ENCODE data around the gene CORO2B.

CORO2B gene

GRCh38 chr15:68599560-68600071, 20.8 kb downstream of the CORO2B start:
- Histone ChIP-seq H3K4me3 (replicated peaks; ENCODE audit: insufficient read depth, low read length) (no peak overlapping the region), H3K27me3 (ENCODE audit: insufficient read depth, poor library complexity, severe bottlenecking) (no peaks in the 10 kb centered on the region), H3K27ac (replicated peaks) (no peak overlapping the region)
- DNase-seq (ENCODE audit: low read depth in 1 of 2, low spot score in 1 of 2): no peak
- TF ChIP-seq SPI1 (IDR thresholded peaks at IDR 0.05; ENCODE audit: borderline replicate concordance, low read depth) (no peak), POLR2AphosphoS5 (IDR thresholded peaks at IDR 0.05; ENCODE audit: low read depth) (no peak), GABPA (IDR thresholded peaks at IDR 0.05; ENCODE audit: low read depth) (no peak), CTCF (IDR thresholded peaks at IDR 0.05; ENCODE audit: insufficient read depth, low read length) (no peak)
- TF ChIP-seq, protein P1, sequence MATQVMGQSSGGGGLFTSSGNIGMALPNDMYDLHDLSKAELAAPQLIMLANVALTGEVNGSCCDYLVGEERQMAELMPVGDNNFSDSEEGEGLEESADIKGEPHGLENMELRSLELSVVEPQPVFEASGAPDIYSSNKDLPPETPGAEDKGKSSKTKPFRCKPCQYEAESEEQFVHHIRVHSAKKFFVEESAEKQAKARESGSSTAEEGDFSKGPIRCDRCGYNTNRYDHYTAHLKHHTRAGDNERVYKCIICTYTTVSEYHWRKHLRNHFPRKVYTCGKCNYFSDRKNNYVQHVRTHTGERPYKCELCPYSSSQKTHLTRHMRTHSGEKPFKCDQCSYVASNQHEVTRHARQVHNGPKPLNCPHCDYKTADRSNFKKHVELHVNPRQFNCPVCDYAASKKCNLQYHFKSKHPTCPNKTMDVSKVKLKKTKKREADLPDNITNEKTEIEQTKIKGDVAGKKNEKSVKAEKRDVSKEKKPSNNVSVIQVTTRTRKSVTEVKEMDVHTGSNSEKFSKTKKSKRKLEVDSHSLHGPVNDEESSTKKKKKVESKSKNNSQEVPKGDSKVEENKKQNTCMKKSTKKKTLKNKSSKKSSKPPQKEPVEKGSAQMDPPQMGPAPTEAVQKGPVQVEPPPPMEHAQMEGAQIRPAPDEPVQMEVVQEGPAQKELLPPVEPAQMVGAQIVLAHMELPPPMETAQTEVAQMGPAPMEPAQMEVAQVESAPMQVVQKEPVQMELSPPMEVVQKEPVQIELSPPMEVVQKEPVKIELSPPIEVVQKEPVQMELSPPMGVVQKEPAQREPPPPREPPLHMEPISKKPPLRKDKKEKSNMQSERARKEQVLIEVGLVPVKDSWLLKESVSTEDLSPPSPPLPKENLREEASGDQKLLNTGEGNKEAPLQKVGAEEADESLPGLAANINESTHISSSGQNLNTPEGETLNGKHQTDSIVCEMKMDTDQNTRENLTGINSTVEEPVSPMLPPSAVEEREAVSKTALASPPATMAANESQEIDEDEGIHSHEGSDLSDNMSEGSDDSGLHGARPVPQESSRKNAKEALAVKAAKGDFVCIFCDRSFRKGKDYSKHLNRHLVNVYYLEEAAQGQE (IDR thresholded peaks at IDR 0.05; ENCODE audit: insufficient replicate concordance, low read depth): no peak

- no peak overlapping the region for H3K4me3 ChIP-seq (replicated peaks; ENCODE audit: insufficient read depth, low read length)
- H3K27me3 ChIP-seq (ENCODE audit: insufficient read depth, poor library complexity, severe bottlenecking): no peaks in the 10 kb centered on the region
- no peak overlapping the region for H3K27ac ChIP-seq (replicated peaks)
- DNase-seq (ENCODE audit: low read depth in 1 of 2, low spot score in 1 of 2): no peak
- no peak for TF ChIP-seq POLR2AphosphoS5 (IDR thresholded peaks at IDR 0.05; ENCODE audit: low read depth)
- TF ChIP-seq SPI1 (IDR thresholded peaks at IDR 0.05; ENCODE audit: borderline replicate concordance, low read depth): no peak
Measured at GRCh38 chr15:68601206-68602197, 22.7 kb downstream of the CORO2B start.

DNA sequence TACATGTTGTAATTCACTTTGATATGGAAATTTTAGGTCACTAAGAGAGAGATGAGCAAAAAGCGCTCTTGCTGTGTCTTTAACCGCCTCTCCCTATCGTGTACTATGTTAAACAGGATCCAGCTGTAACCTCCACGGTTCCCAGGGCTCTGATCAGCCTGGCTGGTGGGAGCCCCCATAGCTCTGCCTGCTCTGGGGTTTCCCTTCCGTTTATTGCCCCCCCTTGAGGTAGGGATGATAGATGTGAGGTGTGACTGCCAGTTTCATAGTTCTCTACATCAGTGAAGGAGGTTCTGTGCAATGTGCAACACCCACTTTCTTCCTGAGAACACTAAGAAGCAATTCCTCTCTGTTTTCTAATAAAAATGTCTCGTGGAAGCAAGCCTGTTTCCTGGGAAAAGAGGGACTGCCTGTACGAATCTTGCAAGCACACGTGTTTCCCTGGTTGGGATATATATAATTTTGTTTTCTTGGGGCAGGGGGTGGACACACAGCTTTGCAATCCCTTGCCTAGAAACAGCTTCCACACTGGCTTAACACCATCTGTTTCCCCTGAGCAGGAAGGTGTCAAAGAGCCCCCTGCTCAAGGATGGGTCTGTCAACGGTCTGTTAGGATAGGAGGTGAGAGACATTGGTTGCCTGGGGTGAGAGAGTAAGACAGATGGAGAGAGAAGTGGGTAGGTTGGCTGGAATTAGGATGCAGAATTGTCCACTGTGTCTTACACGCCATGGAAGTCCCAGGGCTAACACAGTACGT, 23.8 kb downstream of the CORO2B start:
- no peak for DNase-seq (ENCODE audit: low read depth in 1 of 2, low spot score in 1 of 2)
- no peak overlapping the region for H3K27ac ChIP-seq (replicated peaks)
- no peaks in the 10 kb centered on the region for H3K27me3 ChIP-seq (ENCODE audit: insufficient read depth, poor library complexity, severe bottlenecking)
- H3K4me3 ChIP-seq (replicated peaks; ENCODE audit: insufficient read depth, low read length): no peak overlapping the region
- TF ChIP-seq CTCF (IDR thresholded peaks at IDR 0.05; ENCODE audit: insufficient read depth, low read length): no peak

- no peak for TF ChIP-seq SPI1 (IDR thresholded peaks at IDR 0.05; ENCODE audit: borderline replicate concordance, low read depth)
- TF ChIP-seq POLR2AphosphoS5 (IDR thresholded peaks at IDR 0.05; ENCODE audit: low read depth): no peak
- TF ChIP-seq, protein P1 (IDR thresholded peaks at IDR 0.05; ENCODE audit: insufficient replicate concordance, low read depth): no peak
- no peak for TF ChIP-seq GABPA (IDR thresholded peaks at IDR 0.05; ENCODE audit: low read depth)
- TF ChIP-seq CTCF (IDR thresholded peaks at IDR 0.05; ENCODE audit: insufficient read depth, low read length): no peak
- H3K27ac ChIP-seq (replicated peaks): no peak overlapping the region
- no peak overlapping the region for H3K4me3 ChIP-seq (replicated peaks; ENCODE audit: insufficient read depth, low read length)
- H3K27me3 ChIP-seq (ENCODE audit: insufficient read depth, poor library complexity, severe bottlenecking): no peaks in the 10 kb centered on the region
- no peak for DNase-seq (ENCODE audit: low read depth in 1 of 2, low spot score in 1 of 2)
Measured at GRCh38 chr15:68603216-68603595, 24.4 kb downstream of the CORO2B start.
